SK-N-MC (cell line): ENCODE measurements around the gene MPZL2.

Experiments
- EZH2 ChIP-seq: fragments of 200-600 bp; sonication (generic); IDR thresholded peaks from one replicate; pipeline ENCODE4 v1.6.1; 2017; ENCODE audit warnings: antibody characterized with exemption
- POLR2AphosphoS5 ChIP-seq: IDR thresholded peaks from 2 replicates; pipeline ENCODE4 v1.6.1; 2012; ENCODE audit warnings: mild to moderate bottlenecking, low read depth, low read length, borderline replicate concordance

- TF ChIP-seq EZH2 (no peak), POLR2AphosphoS5 (no peak)
Measured at GRCh38 chr11:118227865-118228785, 36.0 kb downstream of the MPZL2 start.
